ENCODE results near the gene SLC30A3.

GRCh38 chr2:27243391-27244130 lies 19.3 kb downstream of the SLC30A3 start:
- TF ChIP-seq CTCF (IDR thresholded peaks at IDR 0.05) (no peak), POLR2A (IDR thresholded peaks at IDR 0.05; ENCODE audit: low read depth) (no peak), POLR2AphosphoS5 (IDR thresholded peaks at IDR 0.05) (no peak)
